ENCODE measurements around the gene FSTL4.

The FSTL4 gene

GRCh38 chr5:133278317-133278716, 334.0 kb downstream of the FSTL4 start:
- DNase-seq, result no peak

GRCh38 chr5:133277744-133278143, 334.6 kb downstream of the FSTL4 start:
- no peak for DNase-seq

GRCh38 chr5:133276171-133276570, 336.2 kb downstream of the FSTL4 start:
- no peak for DNase-seq

GRCh38 chr5:133275631-133276030, 336.7 kb downstream of the FSTL4 start:
- DNase-seq, result no peak

GRCh38 chr5:133274597-133274935, 337.8 kb downstream of the FSTL4 start:
- no peak for DNase-seq

- no peak for DNase-seq
Observed at GRCh38 chr5:133273661-133274596, 338.4 kb downstream of the FSTL4 start.

- no peak for DNase-seq
Observed at GRCh38 chr5:133272345-133272744, 340.0 kb downstream of the FSTL4 start.

- DNase-seq, result no peak
Observed at GRCh38 chr5:133271606-133272005, 340.7 kb downstream of the FSTL4 start.

- no peak for DNase-seq
Observed at GRCh38 chr5:133269691-133270090, 342.6 kb downstream of the FSTL4 start.

- DNase-seq, result no peak
Observed at GRCh38 chr5:133267601-133268000, 344.7 kb downstream of the FSTL4 start.

GRCh38 chr5:133266966-133267365, 345.4 kb downstream of the FSTL4 start:
- no peak for DNase-seq

- DNase-seq, result no peak
Observed at GRCh38 chr5:133266527-133266878, 345.8 kb downstream of the FSTL4 start.

- no peak for DNase-seq
Observed at GRCh38 chr5:133265720-133266526, 346.4 kb downstream of the FSTL4 start.

GRCh38 chr5:133265257-133265656, 347.1 kb downstream of the FSTL4 start:
- no peak for DNase-seq

GRCh38 chr5:133262690-133263089, 349.7 kb downstream of the FSTL4 start:
- DNase-seq, result no peak

- DNase-seq, result no peak
Observed at GRCh38 chr5:133261993-133262392, 350.3 kb downstream of the FSTL4 start.

- DNase-seq, result no peak
Observed at GRCh38 chr5:133260715-133261114, 351.6 kb downstream of the FSTL4 start.

- peak; percentile 61 for DNase-seq
Observed at GRCh38 chr5:133259199-133259997, 352.9 kb downstream of the FSTL4 start.

GRCh38 chr5:133257977-133258376, 354.4 kb downstream of the FSTL4 start:
- no peak for DNase-seq

GRCh38 chr5:133256276-133256675, 356.1 kb downstream of the FSTL4 start:
- DNase-seq, result no peak

- DNase-seq, result no peak
Observed at GRCh38 chr5:133254803-133255202, 357.5 kb downstream of the FSTL4 start.

- DNase-seq, result no peak
Observed at GRCh38 chr5:133253671-133254070, 358.7 kb downstream of the FSTL4 start.

- no peak for DNase-seq
Observed at GRCh38 chr5:133253070-133253469, 359.3 kb downstream of the FSTL4 start.

All from activated CD8-positive, alpha-beta memory T cell treated with anti-CD3 and anti-CD28 coated beads for 24 hours (primary cell).